Effector CD8-positive, alpha-beta T cell (primary cell): ENCODE measurements around the gene DLK2.
"Not testable (repeated sequence)": the region's sequence is repeated elsewhere in the genome, so short reads cannot be mapped to it uniquely, and the experiment has no call there.

ENCODE experiments used
- DNase-seq: peaks from one replicate; lab custom pipeline; 2025; lab: John Stamatoyannopoulos, UW

The DLK2 gene

DNA sequence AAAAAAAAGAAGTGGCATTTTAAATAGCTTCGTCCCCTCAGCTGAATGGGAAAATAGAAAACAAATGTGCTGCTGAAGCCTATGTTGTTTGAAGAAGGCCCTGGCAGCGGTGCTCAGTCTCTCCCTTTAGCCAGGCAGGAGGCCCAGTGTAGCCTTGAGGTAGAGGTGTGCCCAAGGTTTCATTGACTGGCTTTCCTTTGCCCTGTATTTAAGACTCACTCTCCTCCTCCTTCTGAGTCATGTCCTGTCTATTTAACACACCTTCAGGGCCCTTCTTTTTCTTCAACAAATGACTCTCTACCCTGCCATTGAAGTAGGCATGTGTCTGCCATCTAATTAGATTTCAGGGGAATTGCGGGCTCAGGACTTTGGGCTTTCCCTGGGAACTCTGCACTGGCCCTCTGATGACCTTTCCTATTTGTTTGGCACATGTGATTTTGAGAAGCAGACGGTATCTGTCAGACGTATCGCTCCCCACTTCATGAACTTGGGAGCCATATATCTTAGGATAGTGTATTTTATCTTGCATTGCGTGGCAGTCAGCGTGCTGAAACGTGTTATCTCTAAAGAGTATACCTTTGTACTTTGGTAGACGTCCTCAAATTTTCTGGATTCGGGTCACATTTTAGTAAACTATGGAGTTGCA is 26.4 kb upstream of the DLK2 start:
- DNase-seq = no peak

- DNase-seq = no peak
Measured at GRCh38 chr6:43481075-43481474, 25.7 kb upstream of the DLK2 start.

- DNase-seq = no peak
Measured at GRCh38 chr6:43478008-43478372, 22.6 kb upstream of the DLK2 start.

GRCh38 chr6:43477235-43478007 is 22.1 kb upstream of the DLK2 start, which contains the start of gene TJAP1:
TJAP1 (plus strand) TSS chr6:43477570; CDS start chr6:43499002, 21,432 bp downstream.
- peak; percentile 97 for DNase-seq

DNA sequence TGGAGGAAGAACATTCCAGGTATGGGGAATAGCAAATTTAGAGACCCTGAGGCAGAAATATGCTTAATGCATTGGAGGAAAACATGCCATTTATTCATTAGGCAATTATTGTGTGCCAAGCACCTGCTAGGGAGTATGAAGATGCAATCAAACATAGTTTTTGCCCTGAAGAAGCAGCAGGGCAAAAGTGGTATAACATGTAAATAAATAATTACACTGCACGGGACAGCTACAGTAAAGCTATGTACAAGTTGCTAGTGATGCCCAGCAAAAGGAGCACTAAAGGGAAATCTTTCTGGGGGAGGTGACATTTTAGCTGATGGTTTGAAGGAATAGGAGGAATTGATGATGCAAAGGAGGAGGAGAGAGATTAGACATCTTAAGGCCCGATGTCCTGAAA is 21.4 kb upstream of the DLK2 start:
- DNase-seq = no peak

GRCh38 chr6:43475516-43475915 is 20.2 kb upstream of the DLK2 start:
- no peak for DNase-seq

GRCh38 chr6:43472515-43472914 is 17.2 kb upstream of the DLK2 start:
- DNase-seq = no peak

DNA sequence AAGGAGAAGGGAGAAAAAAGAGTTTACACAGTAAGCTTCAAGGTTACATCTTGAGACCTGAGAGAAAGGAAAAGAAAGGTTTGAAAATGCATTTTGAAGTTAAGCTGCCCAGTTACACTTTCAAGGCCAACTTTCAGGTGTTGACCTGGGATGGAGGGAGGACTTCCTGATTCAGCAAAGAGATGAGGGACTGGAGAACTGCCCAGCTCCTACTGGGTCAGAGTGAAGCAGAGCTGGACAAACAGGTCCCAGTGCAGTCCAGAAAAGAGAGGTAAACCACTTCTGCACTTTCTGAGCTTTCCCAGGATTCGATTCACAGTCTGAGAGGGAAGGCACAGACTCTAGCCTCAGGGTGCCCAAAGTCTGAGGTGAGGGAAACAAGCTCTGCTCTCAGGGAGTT is 16.1 kb upstream of the DLK2 start:
- DNase-seq = no peak

DNA sequence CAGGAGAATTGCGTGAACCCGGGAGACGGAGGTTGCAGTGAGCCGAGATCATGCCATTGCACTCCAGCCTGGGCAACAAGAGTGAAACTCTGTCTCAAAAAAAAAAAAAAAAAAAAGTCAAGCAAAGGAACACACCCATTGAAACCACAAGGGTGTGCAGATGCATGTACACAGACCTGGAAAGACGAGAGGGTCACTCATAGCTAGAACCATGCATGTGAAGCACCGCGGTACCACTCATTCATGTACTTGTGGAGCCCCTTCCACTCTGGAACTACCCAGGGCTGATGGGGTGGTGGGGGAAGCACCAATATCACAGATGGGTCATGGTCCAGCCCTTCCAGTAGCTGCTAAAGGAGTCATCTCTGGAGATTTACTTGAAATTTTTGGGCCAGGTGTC is 14.6 kb upstream of the DLK2 start:
- DNase-seq = no peak

DNA sequence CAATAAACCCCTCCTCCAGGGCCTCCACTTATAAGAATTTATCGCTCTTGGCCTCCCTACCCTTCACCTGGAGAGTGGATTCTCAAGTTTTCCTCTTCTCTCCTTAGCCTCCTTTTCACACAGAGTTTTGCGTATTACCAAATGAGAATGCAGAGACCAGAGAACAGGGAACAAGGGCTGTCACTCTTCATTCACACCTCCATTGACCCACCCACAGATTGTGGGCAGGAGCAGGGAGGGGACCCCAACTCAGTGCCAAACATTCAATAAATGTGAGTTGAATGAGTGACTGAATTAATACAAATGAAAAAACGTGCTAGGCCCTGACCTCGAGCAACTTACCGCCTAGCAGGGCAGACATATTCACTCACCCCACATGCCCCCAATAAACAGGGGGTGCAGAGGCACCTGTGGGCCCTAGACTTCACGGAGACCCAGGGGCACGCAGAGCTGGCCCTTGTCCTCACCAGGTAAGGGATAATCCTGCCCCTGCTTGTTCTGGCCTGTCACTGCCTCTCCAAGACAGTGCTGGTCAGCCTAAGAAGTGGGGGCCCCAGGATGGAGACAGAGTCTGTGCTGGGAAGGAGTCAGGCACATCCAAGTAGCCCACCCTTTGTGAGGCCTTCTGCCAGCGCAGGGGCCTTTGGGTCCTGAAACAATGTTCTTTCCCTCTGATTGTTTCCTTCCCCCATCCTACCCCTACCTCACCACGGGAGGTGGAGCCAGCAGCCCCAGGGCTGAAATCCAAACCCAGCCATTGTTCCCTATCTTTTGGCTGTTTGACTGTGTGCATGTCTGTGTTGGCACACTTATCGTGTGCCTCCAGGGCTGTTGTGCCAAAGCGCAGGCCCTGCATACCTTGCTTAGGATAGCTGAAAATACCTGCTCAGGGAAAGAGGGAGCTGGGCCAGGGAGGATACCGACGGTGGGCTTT is 13.7 kb upstream of the DLK2 start:
- DNase-seq = no peak

DNA sequence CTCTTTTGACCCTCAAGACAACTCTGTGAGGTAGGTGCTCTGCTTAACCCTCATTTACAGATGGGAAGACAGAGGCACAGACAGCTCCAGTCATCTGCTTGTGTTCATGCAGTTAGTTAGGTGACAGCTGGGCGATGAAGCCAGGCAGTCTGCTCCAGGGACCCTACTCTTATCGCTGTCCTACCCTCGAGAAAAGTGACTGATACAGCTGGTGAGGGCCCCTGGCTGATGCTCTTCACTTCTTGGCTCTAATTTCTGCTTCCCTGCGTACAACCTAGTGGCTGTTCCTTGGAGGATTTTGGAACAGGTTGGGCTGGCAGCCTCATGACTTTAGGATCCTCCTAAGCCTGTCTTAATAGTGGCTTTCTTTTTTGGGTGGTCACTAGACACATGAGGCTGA is 12.9 kb upstream of the DLK2 start:
- DNase-seq = no peak

GRCh38 chr6:43467752-43468151 is 12.4 kb upstream of the DLK2 start:
- DNase-seq = no peak

GRCh38 chr6:43467265-43467664 is 11.9 kb upstream of the DLK2 start:
- DNase-seq = not testable (repeated sequence)

- no peak for DNase-seq
Measured at GRCh38 chr6:43465948-43466347, 10.6 kb upstream of the DLK2 start.

- DNase-seq = no peak
Measured at GRCh38 chr6:43464337-43464736, 9.0 kb upstream of the DLK2 start.

GRCh38 chr6:43461936-43462335 is 6.6 kb upstream of the DLK2 start:
- DNase-seq = no peak

DNA sequence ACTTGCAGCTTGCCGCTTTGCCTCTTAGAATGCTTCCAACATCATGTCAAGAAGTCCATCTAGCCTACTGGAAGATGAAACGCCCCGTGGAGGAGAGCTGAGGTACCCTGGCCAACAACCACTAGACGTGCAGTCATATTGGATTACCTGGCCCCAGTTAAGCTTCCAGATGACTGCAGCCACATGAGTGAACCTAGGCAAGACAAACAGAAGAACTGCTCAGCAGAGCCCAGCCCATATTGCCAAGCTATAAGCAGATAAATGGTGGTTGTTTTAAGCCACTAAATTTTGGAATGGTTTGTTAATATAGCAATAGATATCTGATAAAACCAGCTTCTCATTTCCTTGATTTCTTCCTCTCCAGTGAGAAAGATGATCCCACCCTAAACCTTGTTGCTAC is 4.7 kb upstream of the DLK2 start:
- DNase-seq = no peak

DNA sequence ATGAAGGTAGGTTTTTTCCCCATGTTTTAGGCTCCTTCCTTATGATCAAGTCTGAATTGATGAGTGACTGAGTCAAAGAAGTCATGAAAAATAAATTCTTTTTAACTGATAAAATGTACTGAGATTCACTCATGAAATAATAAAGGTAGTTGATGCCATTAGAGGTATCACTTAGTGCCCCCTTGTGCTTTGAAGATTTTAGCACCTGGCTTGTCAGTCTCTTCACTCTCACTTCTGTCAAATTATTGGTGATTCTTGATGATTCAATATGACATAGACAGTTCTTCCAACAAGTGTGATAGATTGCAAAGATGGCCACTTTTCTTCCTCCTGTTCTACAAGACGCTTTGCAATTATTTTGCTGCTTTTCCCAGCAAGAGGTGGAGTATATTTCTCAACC is 4.2 kb upstream of the DLK2 start:
- DNase-seq = no peak

GRCh38 chr6:43458154-43458553 is 2.8 kb upstream of the DLK2 start:
- not testable (repeated sequence) for DNase-seq

GRCh38 chr6:43457643-43458042 is 2.3 kb upstream of the DLK2 start:
- no peak for DNase-seq

- DNase-seq = peak; percentile 10
Measured at GRCh38 chr6:43454696-43455530, 435 bp downstream of the DLK2 start.

DNA sequence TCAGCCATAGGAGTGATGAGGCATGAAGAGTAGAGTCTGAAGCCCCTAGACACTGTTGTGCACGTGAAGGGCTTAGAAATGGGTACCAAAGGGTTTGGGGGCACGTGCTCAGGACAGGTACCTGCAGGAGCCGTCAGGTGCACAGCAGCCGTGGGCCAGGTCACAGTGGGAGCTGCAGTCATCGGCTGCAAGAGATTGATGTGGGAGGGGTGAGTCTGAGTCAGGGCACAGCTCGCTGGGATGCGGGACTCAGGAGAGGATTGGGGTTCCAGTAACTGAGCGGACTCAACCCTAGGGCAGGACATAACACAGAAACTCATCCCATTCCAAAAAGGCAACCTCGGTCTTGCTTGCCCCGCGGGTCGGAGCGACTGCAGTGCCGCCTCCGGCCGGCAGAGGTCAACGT is 1.1 kb downstream of the DLK2 start:
- peak; percentile 40 for DNase-seq
